ENCODE data around the gene FNBP1.

DNA sequence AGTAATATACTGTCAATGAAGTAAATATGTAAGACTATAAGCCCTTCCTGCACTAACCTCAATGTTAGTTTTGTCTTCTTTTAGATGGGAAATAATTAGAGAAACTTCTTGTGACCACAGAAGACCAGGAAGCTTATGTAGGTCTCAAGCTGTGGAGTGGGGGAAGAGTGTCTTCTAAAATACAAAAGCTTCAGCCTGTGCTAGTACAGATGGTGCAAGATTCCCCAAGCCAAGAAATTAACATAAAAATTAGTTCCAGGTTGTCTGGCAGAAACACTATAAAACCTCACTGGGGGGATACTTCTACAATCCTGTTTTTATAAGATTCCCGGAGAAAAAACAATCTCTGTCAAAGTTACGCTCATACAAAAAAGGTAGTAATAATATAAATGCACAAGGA, 103.6 kb downstream of the FNBP1 start:
- TF ChIP-seq, protein P1, sequence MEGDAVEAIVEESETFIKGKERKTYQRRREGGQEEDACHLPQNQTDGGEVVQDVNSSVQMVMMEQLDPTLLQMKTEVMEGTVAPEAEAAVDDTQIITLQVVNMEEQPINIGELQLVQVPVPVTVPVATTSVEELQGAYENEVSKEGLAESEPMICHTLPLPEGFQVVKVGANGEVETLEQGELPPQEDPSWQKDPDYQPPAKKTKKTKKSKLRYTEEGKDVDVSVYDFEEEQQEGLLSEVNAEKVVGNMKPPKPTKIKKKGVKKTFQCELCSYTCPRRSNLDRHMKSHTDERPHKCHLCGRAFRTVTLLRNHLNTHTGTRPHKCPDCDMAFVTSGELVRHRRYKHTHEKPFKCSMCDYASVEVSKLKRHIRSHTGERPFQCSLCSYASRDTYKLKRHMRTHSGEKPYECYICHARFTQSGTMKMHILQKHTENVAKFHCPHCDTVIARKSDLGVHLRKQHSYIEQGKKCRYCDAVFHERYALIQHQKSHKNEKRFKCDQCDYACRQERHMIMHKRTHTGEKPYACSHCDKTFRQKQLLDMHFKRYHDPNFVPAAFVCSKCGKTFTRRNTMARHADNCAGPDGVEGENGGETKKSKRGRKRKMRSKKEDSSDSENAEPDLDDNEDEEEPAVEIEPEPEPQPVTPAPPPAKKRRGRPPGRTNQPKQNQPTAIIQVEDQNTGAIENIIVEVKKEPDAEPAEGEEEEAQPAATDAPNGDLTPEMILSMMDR (IDR thresholded peaks at IDR 0.05; ENCODE audit: insufficient read depth, low read length, poor library complexity, severe bottlenecking) = no peak
- no peak for TF ChIP-seq EZH2phosphoT487 (conservative IDR thresholded peaks at IDR 0.05; ENCODE audit: low read length)
